OCI-LY3 (cell line): ENCODE measurements around the gene MSMB.
A peak's percentile ranks its signal among the peaks of the same experiment; 100 is the strongest.
"Not testable (repeated sequence)": the region's sequence is repeated elsewhere in the genome, so short reads cannot be mapped to it uniquely, and the experiment has no call there.

Experiments used
- H2AFZ ChIP-seq: fragments of 200-600, 300-600 bp; shearing (Covaris generic); 2 replicates; pipeline ENCODE4 v1.6.0; 2014; ENCODE audit warnings: antibody characterized with exemption, low read depth, low read length
- H3K27ac ChIP-seq: fragments of 200-600, 300-600 bp; sonication (generic); 2 replicates; pipeline ENCODE4 v1.5.1; 2014; ENCODE audit warnings: mild to moderate bottlenecking, low read length, moderate library complexity, mixed read lengths
- H3K27me3 ChIP-seq: fragments of 200-600, 300-600 bp; sonication (generic); 2 replicates; pipeline ENCODE4 v1.6.1; 2014; ENCODE audit warnings: low read depth, low read length, mixed read lengths
- H3K36me3 ChIP-seq: fragments of 200-600, 300-600 bp; sonication (generic); replicated peaks from 2 replicates; pipeline ENCODE3; 2014; ENCODE audit warnings: low read depth, low read length, mixed read lengths
- H3K4me1 ChIP-seq: fragments of 300-600, 200-600 bp; sonication (generic); 2 replicates; pipeline ENCODE4 v1.6.1; 2014; ENCODE audit warnings: low read length, mixed read lengths
- H3K4me2 ChIP-seq: fragments of 200-600, 300-600 bp; sonication (generic); 2 replicates; pipeline ENCODE4 v1.6.1; 2014; ENCODE audit warnings: low read length, mixed read lengths
- H3K4me3 ChIP-seq: fragments of 300-600, 200-600 bp; sonication (generic); 2 replicates; pipeline ENCODE4 v1.5.1; 2014; ENCODE audit warnings: antibody characterized with exemption, mild to moderate bottlenecking, low read length, moderate library complexity
- H3K79me2 ChIP-seq: fragments of 300-600, 200-600 bp; shearing (Covaris generic); 2 replicates; pipeline ENCODE4 v1.6.1; 2014; ENCODE audit warnings: mild to moderate bottlenecking, low read length, mixed read lengths
- H3K9ac ChIP-seq: fragments of 300-600, 200-600 bp; shearing (Covaris generic); 2 replicates; pipeline ENCODE4 v1.6.0; 2014; ENCODE audit warnings: mild to moderate bottlenecking, low read length, moderate library complexity
- H3K9me3 ChIP-seq: fragments of 200-600, 300-600 bp; shearing (Covaris generic); 2 replicates; pipeline ENCODE4 v1.6.1; 2014; ENCODE audit warnings: low read length, mixed read lengths; ENCODE audit not compliant: insufficient read depth
- H4K20me1 ChIP-seq: fragments of 200-600, 300-600 bp; sonication (generic); 2 replicates; pipeline ENCODE4 v1.6.1; 2016; ENCODE audit warnings: low read length, mixed read lengths; ENCODE audit not compliant: insufficient read depth
- EZH2phosphoT487 ChIP-seq: fragments of 200-600 bp; shearing (Covaris generic); IDR thresholded peaks from 2 replicates; pipeline ENCODE4 v1.6.1; 2018; ENCODE audit warnings: antibody characterized with exemption, mixed run types, low read depth
- TF ChIP-seq, protein P1 (sequence below): fragments of 200-600, 300-600 bp; sonication (generic); IDR thresholded peaks from 2 replicates; pipeline ENCODE4 v1.5.1; 2014; ENCODE audit warnings: antibody characterized with exemption, low read length, low read depth

The MSMB gene

DNA sequence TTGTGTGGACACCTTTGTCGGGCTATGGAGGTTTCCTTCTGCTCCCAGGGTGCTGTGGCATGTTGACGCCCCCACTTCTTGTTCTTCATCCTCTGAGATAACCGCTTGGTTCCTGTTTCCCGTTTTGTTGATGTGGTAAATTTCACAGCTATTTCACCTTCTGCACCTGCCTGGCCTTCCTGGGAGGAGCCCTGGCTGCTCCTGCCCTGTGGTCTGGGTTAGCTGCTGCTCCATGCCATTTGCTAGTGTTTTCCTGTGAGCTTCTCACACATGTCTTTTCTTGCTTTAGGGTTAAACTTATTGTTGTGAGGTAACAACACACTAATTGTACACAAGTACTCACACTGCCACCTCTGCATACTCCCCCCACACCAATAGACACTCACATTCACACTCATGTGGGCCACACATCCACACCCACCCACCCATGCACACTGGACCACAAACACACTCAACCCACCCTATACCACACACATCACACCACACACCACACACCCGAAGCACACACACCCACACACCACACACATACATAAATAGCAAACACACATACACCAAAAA, 46.5 kb upstream of the MSMB start:
- no peaks in the 10 kb centered on the region for H3K79me2 ChIP-seq
- H3K4me3 ChIP-seq: no peak overlapping the region
- H2AFZ ChIP-seq: no peak overlapping the region

DNA sequence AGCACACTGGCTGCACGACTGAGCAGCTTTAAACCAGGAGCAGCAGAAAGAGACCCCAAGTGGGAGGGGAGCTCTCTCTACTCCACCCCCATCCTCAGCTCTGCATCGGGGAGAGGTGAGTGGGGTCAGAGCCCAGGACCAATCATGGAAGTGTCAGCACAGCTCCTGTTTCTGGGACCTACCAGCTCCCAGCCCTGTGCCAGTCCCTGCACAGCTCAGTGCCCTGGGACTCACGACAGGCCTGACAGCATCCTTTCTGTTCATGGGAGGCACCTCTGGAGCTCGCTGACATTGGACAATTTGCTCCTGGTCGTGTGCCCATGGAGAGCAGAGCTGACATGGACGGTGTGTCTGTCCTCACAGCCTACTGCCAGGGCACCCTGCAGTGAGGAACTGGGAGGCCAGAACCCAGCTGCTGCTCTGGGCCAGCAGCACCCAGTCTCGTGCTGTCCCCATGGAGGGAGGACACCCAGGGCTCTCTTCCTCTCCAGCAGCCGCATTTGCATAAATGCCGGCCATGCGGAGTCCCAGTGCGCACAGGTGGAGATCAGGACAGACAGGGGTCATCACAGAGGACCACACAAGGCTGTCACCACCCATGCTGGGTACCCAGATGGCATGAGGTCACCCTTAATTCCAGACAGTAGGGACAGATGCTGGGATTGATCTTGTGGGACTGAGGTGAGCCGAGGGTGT, 45.9 kb upstream of the MSMB start:
- no peak overlapping the region for H2AFZ ChIP-seq
- no peak overlapping the region for H3K4me2 ChIP-seq
- peaks cover 5% of the 10 kb centered on the region for H3K4me1 ChIP-seq
- TF ChIP-seq EZH2phosphoT487: no peak
- TF ChIP-seq, protein P1, sequence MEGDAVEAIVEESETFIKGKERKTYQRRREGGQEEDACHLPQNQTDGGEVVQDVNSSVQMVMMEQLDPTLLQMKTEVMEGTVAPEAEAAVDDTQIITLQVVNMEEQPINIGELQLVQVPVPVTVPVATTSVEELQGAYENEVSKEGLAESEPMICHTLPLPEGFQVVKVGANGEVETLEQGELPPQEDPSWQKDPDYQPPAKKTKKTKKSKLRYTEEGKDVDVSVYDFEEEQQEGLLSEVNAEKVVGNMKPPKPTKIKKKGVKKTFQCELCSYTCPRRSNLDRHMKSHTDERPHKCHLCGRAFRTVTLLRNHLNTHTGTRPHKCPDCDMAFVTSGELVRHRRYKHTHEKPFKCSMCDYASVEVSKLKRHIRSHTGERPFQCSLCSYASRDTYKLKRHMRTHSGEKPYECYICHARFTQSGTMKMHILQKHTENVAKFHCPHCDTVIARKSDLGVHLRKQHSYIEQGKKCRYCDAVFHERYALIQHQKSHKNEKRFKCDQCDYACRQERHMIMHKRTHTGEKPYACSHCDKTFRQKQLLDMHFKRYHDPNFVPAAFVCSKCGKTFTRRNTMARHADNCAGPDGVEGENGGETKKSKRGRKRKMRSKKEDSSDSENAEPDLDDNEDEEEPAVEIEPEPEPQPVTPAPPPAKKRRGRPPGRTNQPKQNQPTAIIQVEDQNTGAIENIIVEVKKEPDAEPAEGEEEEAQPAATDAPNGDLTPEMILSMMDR: no peak
- no peak overlapping the region for H3K9ac ChIP-seq
- H3K9me3 ChIP-seq: no peaks in the 10 kb centered on the region
- no peaks in the 10 kb centered on the region for H3K79me2 ChIP-seq
- H3K36me3 ChIP-seq: no peaks in the 10 kb centered on the region
- no peak overlapping the region for H3K4me3 ChIP-seq
- no peaks in the 10 kb centered on the region for H3K27me3 ChIP-seq
- H3K27ac ChIP-seq: no peak overlapping the region
- no peaks in the 10 kb centered on the region for H4K20me1 ChIP-seq

More for the DNA sequence above, 46.5 kb upstream of the MSMB start:
- H3K4me2 ChIP-seq: no peak overlapping the region
- H3K9me3 ChIP-seq: no peaks in the 10 kb centered on the region
- H3K36me3 ChIP-seq: no peaks in the 10 kb centered on the region
- TF ChIP-seq, protein P1: no peak
- TF ChIP-seq EZH2phosphoT487: no peak
- H3K27ac ChIP-seq: no peak overlapping the region
- no peaks in the 10 kb centered on the region for H4K20me1 ChIP-seq
- H3K9ac ChIP-seq: no peak overlapping the region
- no peaks in the 10 kb centered on the region for H3K27me3 ChIP-seq
- H3K4me1 ChIP-seq: peaks cover 5% of the 10 kb centered on the region

DNA sequence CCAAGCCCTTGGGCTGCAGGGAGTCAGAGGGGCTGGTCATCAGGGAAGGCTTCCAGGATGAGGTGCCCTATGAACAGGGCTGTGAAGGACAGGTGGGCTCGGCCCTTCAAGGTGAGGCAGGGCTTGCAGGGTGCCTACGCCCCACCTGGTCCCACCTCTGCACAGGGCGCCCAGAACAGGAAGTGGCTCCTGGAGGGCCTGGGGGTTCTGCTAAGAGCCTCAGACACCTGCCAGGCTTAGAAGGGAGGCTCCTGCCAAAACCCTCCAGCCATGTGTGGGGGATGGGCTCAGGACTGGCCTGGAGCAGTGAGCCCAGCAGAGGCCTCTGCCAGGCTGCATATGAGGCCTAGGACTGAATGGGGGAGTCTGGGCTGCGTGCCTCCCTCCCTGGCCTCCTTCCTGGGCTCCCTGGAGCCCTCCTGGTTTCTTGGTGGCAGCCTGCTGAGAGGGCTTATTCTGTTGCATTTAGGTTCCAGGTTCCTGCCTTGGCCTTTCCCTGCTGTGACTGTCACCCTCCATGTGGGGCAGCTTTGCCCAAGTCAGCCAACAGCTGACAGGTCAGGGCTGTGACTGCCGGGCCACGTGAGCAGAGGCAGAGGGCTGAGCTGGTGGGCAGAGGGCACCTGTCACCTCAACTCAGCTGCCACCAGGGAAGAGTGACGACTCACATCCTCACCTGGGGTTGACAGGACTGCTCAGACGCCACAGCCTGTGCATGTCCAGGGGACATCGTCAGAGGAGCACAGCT, 45.2 kb upstream of the MSMB start:
- Histone ChIP-seq H4K20me1 (no peaks in the 10 kb centered on the region), H3K4me3 (no peak overlapping the region), H3K4me2 (no peak overlapping the region), H3K9ac (no peak overlapping the region), H2AFZ (0 out of 2 replicates have a peak overlapping the region, but pooled peaks have one; percentile 3), H3K79me2 (no peaks in the 10 kb centered on the region), H3K4me1 (peaks cover 5% of the 10 kb centered on the region), H3K27ac (no peak overlapping the region), H3K9me3 (no peaks in the 10 kb centered on the region), H3K27me3 (no peaks in the 10 kb centered on the region), H3K36me3 (no peaks in the 10 kb centered on the region)
- no peak for TF ChIP-seq EZH2phosphoT487

- Histone ChIP-seq H3K36me3 (no peaks in the 10 kb centered on the region), H3K9ac (no peak overlapping the region), H3K4me1 (peaks cover 5% of the 10 kb centered on the region), H3K27me3 (no peaks in the 10 kb centered on the region), H3K27ac (no peak overlapping the region), H3K9me3 (no peaks in the 10 kb centered on the region), H4K20me1 (no peaks in the 10 kb centered on the region), H2AFZ (no peak overlapping the region), H3K79me2 (no peaks in the 10 kb centered on the region), H3K4me3 (no peak overlapping the region), H3K4me2 (no peak overlapping the region)
- TF ChIP-seq, protein P1: no peak
- no peak for TF ChIP-seq EZH2phosphoT487
Measured at GRCh38 chr10:46090258-46090812, 44.3 kb upstream of the MSMB start.

DNA sequence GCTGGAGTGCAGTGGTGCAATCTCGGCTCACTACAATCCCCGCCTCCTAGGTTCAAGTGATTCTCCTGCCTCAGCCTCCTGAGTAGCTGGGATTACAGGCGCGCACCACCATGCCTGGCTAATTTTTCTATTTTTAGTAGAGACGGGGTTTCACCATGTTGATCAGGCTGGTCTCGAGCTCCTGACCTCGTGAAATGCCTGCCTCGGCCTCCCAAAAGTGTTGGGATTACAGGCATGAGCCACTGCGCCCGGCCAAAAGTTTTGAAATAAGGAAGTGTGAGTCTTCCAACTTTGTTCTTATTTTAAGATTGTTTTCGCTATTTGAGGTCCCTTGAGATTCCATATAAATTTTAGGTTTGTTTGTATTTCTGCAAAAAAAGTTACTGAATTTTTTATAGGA, 41.3 kb upstream of the MSMB start:
- H2AFZ ChIP-seq, H3K9me3 ChIP-seq, H3K79me2 ChIP-seq, H3K9ac ChIP-seq, H3K4me2 ChIP-seq, H3K36me3 ChIP-seq, H3K4me1 ChIP-seq, H3K27ac ChIP-seq, H4K20me1 ChIP-seq, H3K27me3 ChIP-seq, H3K4me3 ChIP-seq: not testable (repeated sequence)
